Endothelial cell of umbilical vein (primary cell): ENCODE measurements around the gene RPP30. TPM values are rescaled to one million over a fixed set of nuclear protein-coding genes. Genes with fewer than 3 reads are reported as not detected.
A peak's percentile ranks its signal among the peaks of the same experiment; 100 is the strongest.

Experiments
- BruUV-seq: library from RNA; stranded (reverse); fragments of 400-500 nt; replicated peaks from 2 replicates; lab custom pipeline; 2021; lab: Mats Ljungman, UMichigan
- CTCF ChIA-PET: fragments of 300-600, 350-600 bp; sonication (Branson Sonifier 250); formaldehyde crosslinking; loops from one replicate; lab custom pipeline; 2021; ENCODE audit warnings: antibody characterized with exemption, inconsistent platforms; lab: Charles Lee
- POLR2A ChIA-PET: fragments of 300-600, 350-600 bp; sonication (Branson Sonifier 250); formaldehyde crosslinking; loops from one replicate; lab custom pipeline; 2021; ENCODE audit warnings: antibody characterized with exemption, inconsistent platforms; lab: Charles Lee
- DNase-seq: peaks from one replicate; pipeline ENCODE4 v3.0.0-alpha.2; 2011; ENCODE audit warnings: low read depth, low spot score
- FAIRE-seq: peaks from 2 replicates; lab custom pipeline; 2011; peaks lifted over from hg19 to GRCh38; lab: Jason Lieb, UNC
- H2AFZ ChIP-seq: 2 replicates; pipeline ENCODE4 v1.6.0; 2012; ENCODE audit warnings: low read depth, low read length, control low read depth, inconsistent platforms
- H3K27ac ChIP-seq: 2 replicates; pipeline ENCODE4 v1.5.1; 2011; ENCODE audit warnings: low read depth, mild to moderate bottlenecking, control low read depth, low read length, moderate library complexity; ENCODE audit not compliant: insufficient read depth
- H3K27me3 ChIP-seq, 2 experiments: 2 replicates each; pipeline versions ENCODE4 v1.6.0 to v1.6.1; 2011; ENCODE audit warnings: low read length in 2 of 2, mixed read lengths in 1 of 2; ENCODE audit not compliant: control insufficient read depth in 2 of 2, insufficient read depth in 2 of 2
- H3K36me3 ChIP-seq, 2 experiments: 2 replicates in 1 of 2; 3 replicates in 1 of 2; pipeline ENCODE4 v1.5.1; 2011; ENCODE audit warnings: low read length in 2 of 2, mild to moderate bottlenecking in 1 of 2, moderate library complexity in 1 of 2; ENCODE audit not compliant: control insufficient read depth in 2 of 2, insufficient read depth in 2 of 2; ENCODE audit errors: extremely low read depth in 1 of 2
- H3K4me1 ChIP-seq: 3 replicates; pipeline ENCODE4 v1.5.1; 2011; ENCODE audit warnings: mild to moderate bottlenecking, low read length; ENCODE audit not compliant: control insufficient read depth, insufficient read depth; ENCODE audit errors: extremely low read depth
- H3K4me2 ChIP-seq: 2 replicates; pipeline ENCODE4 v1.6.1; 2011; ENCODE audit warnings: low read length, control low read depth, mixed read lengths; ENCODE audit not compliant: insufficient read depth
- H3K4me3 ChIP-seq, 3 experiments: fragments of 200-600 bp in 1 of 3; sonication (generic), shearing (Covaris generic) in 1 of 3; replicated peaks in 1 of 3; 2 replicates each; pipeline ENCODE4 v1.5.1; 2011 to 2016; ENCODE audit warnings: control low read depth in 3 of 3, low read length in 3 of 3, mild to moderate bottlenecking in 2 of 3, inconsistent platforms in 1 of 3, low read depth in 1 of 3, moderate library complexity in 1 of 3; ENCODE audit not compliant: insufficient read depth in 1 of 3
- H3K79me2 ChIP-seq: 2 replicates; pipeline ENCODE4 v1.6.0; 2012; ENCODE audit warnings: low read length, inconsistent platforms; ENCODE audit not compliant: control insufficient read depth, insufficient read depth
- H3K9ac ChIP-seq: replicated peaks from 2 replicates; pipeline ENCODE3; 2011; ENCODE audit warnings: low read length, control low read depth; ENCODE audit not compliant: insufficient read depth; ENCODE audit errors: extremely low read depth
- H3K9me1 ChIP-seq: replicated peaks from 3 replicates; pipeline ENCODE4 v1.6.0; 2011; ENCODE audit warnings: mild to moderate bottlenecking, low read length; ENCODE audit not compliant: control insufficient read depth, insufficient read depth; ENCODE audit errors: extremely low read depth
- H3K9me3 ChIP-seq: replicated peaks from 2 replicates; pipeline ENCODE4 v1.5.1; 2012; ENCODE audit warnings: low read length, inconsistent platforms; ENCODE audit not compliant: control insufficient read depth, insufficient read depth
- H4K20me1 ChIP-seq: replicated peaks from 2 replicates; pipeline ENCODE3; 2011; ENCODE audit warnings: mild to moderate bottlenecking, low read length; ENCODE audit not compliant: control insufficient read depth, insufficient read depth; ENCODE audit errors: extremely low read depth
- CTCF ChIP-seq, 2 donors: IDR thresholded peaks; 1 replicate in 1 of 2; 2 replicates in 1 of 2; pipeline ENCODE4 v1.5.1; 2011; ENCODE audit warnings: low read length in 2 of 2, mild to moderate bottlenecking in 2 of 2, moderate library complexity in 2 of 2, control low read depth in 1 of 2, inconsistent platforms in 1 of 2, low read depth in 1 of 2; ENCODE audit not compliant: insufficient read depth in 1 of 2; ENCODE audit errors: extremely low read depth in 1 of 2
- EZH2 ChIP-seq: IDR thresholded peaks from 2 replicates; pipeline ENCODE4 v1.6.1; 2012; ENCODE audit warnings: borderline replicate concordance, low read depth, mild to moderate bottlenecking, moderate library complexity, low read length, inconsistent platforms; ENCODE audit not compliant: severe bottlenecking
- GATA2 ChIP-seq: IDR thresholded peaks from 2 replicates; pipeline ENCODE4 v1.7.0; 2011; ENCODE audit warnings: low read depth, mild to moderate bottlenecking, moderate library complexity, mixed read lengths, low read length; ENCODE audit not compliant: insufficient read length, insufficient read depth
- dilution Hi-C: fragments of 300-500 bp; cut with MboI; formaldehyde crosslinking; loops from one replicate; pipeline ENCODE4 v1.15.0; 2019; ENCODE audit warnings: low sequenced_read_pairs; ENCODE audit not compliant: extremely low pct_ligation_motif_present
- intact Hi-C: fragments of 100-400 bp; cut with micrococcal nuclease; formaldehyde crosslinking; loops from one replicate; pipeline ENCODE4 v1.10.0; 2022
- polyA plus RNA-seq, 4 experiments: library from polyadenylated mRNA; depleted of rRNA in 3 of 4; stranded (reverse) in 3 of 4; unstranded in 1 of 4; fragments of >200 nt; gene quantifications; 2 replicates each; pipeline versions ENCODE4 v1.2.1 to v1.2.3, GENCODE V29; 2011 to 2012; ENCODE audit warnings: missing spikeins in 1 of 4
- total RNA-seq: library from RNA; stranded (reverse); gene quantifications from 2 replicates; pipeline ENCODE4 v1.2.3, GENCODE V29; 2021

The RPP30 gene
- total and polyA plus RNA-seq, 2 donors (not counting 3 experiments of a cell fraction or from before 2014, with no cell fraction given), result 21.1 to 47.8 TPM

- ChIA-PET POLR2A (no interaction called here), CTCF (interaction anchor here (0.7 to 1.6 kb wide), 8 partner anchors 10 to 1066 kb away, joined by 3 to 4 read pairs (median 3); partner anchors contain the start of gene RPP30)
- DNase-seq, result peak; percentile 44
Measured at GRCh38 chr10:90857635-90858460, 13.9 kb upstream of the RPP30 start, which contains the start of gene HTR7. TSS of gene HTR7 (minus strand) at chr10:90858039. CDS start at chr10:90857671, 368 bp downstream.

More at GRCh38 chr10:90857635-90858460, 13.9 kb upstream of the RPP30 start, which contains the start of gene HTR7:
- intact Hi-C loops, result no loop called here
- Histone ChIP-seq H3K79me2 (no peaks in the 10 kb centered on the region), H3K27me3 (peaks cover 25 to 37% of the 10 kb centered on the region in 2 experiments), H3K4me2 (peak within 1 kb of the TSS; percentile 86), H3K4me3 (peak within 1 kb of the TSS; percentile 42 to 60 (median 57)), H3K36me3 (no peaks in the 10 kb centered on the region), H2AFZ (peak within 1 kb of the TSS; percentile 90), H3K4me1 (peaks cover 19% of the 10 kb centered on the region), H3K9ac (peak within 1 kb of the TSS; percentile 17), H3K27ac (no peak within 1 kb of the TSS), H4K20me1 (no peaks in the 10 kb centered on the region), H3K9me3 (no peaks in the 10 kb centered on the region), H3K9me1 (no peaks in the 10 kb centered on the region)
- FAIRE-seq, result no peak
- no TSS peak for BruUV-seq
- dilution Hi-C loops, result no loop called here
- TF ChIP-seq EZH2 (peak; percentile 0), GATA2 (no peak), CTCF (IDR thresholded peaks at IDR 0.05; ENCODE audit: extremely low read depth in 1 of 2, insufficient read depth in 1 of 2, low read depth in 1 of 2, low read length in 2 of 2) (peak; percentile 45 to 56)
